NCI-H1417 (cell line): Measurements from ENCODE around the gene PHTF2.
A peak's percentile ranks its signal among the peaks of the same experiment; 100 is the strongest.

ENCODE experiments used
- DNase-seq, 3 experiments: peaks; one replicate each; lab custom pipeline; 2025; lab: John Stamatoyannopoulos, UW

Gene PHTF2

DNA sequence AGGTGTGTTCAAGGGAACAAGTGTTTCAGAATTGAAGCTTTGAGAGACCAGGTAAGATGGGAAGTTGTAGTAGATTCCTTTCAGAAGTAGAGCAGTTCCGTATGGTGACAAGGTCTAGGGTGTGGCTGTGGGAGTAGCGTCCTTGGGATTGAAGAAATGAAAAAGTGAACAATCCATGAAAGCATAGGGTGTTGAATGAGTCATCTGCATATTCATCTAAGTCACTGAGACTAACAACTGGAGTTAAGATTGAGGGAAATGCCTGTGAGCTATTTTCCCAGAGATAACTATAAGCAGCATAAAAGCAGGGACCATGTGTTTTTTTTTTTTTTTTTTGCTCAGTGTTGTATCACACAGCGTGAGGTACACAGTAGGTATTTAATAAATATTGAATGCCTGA lies 134.8 kb downstream of the PHTF2 start:
- DNase-seq, result no peak

DNA sequence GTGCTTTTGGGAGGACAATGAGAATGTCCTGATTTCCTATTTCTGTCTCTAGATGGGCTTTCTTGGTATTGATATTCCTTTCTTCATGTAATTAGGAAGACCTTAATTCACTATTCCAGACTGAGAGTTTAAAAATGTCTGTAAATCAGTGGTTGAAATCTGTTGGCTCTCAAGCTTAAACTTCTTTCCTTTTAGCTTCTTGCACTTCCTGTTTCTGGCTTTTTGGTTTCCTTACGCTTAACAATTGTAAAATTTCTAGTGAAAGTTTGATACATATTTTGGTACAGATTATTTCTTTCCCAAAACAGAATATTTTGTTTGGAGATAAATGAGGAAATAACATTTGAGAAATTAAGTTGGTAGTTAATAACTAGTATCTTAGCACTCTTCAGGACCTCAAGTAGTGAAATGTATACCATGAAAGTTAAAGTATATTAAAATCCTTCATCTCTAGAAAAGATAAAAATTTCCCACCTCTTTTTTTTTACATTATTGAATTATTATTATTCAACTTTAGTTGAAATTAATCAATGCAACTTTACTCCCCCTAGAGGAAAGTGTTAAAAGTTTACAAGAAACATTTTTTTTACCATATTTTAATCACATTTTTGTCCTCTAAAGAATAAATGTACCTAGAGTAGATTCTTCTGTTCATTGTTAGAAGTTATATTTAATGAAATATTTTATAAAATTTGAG lies 137.2 kb downstream of the PHTF2 start:
- DNase-seq, result peak in 1 of 3 experiments; percentile 16

DNA sequence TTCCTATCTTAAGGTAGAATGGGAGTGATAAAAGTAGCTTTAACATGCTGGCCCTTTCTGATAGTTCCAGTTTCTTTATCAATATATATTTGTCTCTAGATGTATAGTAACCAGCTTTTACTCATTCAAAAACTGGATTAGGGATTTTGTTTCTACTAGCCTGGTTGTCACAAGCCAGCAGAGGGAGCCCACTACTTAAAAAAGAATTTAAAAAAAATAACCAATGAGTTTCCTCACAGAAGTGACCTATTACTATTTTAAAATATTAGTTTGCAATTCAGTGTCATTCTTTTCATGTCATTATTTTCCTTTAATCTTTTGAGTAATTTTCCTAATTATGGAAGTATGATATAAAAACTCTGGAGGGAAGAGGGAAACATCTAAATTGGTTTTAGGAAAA lies 142.1 kb downstream of the PHTF2 start:
- DNase-seq, result peak; percentile 20 to 68 (median 51)

DNA sequence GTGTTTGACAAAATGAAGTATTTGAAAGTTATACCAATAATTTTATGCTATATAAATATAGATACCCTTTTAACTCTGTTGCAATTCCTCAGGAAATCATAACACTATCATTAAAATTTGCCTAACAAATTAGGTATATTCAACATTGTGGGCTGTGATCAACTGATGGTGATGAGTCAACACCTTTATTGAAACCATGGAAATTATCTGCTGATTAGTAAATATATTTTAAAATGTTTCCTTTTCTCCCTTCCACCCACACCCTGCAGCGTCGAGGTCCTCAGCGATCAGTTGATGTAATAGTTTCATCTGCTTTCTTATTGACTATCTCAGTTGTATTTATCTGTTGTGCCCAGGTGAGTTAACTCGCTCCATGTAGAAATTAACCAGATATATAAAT lies 143.9 kb downstream of the PHTF2 start:
- no peak for DNase-seq

DNA sequence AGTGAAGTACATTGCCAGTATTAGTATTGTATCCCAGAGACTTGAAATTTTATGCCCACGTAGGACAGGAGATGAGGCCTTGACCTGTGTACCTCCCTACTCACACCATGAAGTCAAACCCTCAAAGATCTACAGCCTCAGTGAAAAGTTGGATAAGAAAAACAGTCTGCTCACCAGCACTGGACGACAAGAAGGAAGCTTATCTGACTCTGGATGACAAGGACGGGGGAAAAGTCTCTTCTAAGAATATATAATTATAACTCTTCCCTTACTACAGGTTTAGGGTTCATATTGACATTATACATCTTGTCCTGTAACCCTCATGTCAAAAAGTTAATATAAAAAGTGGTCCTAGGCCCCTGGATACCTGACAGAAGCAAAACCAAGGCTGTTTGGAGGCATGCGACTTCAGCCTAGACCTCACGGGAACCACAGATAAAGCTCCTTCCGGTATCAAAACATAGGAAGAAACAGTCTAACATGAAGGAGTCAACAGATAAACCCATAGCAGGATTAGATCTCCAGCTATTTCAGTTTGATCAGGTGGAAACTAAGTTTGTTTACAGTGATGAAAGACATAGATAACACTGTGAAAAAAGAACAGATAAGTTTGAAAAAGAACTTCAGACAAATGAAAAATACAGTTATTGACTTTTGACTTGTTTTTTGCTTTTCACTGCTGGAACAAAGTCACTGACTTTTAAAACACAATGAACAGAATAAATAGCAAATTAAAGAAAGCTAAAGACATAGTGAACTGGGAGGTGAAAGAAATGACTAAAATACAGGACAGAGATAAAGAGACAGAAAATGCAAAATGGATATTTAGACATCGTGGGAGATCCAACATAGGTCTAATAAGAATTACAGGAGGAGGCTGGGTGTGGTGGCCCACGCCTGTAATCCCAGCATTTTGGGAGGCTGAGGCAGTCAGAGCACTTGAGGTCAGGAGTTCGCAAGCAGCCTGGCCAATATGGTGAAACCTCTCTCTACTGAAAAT lies 145.9 kb downstream of the PHTF2 start:
- DNase-seq, result no peak

DNA sequence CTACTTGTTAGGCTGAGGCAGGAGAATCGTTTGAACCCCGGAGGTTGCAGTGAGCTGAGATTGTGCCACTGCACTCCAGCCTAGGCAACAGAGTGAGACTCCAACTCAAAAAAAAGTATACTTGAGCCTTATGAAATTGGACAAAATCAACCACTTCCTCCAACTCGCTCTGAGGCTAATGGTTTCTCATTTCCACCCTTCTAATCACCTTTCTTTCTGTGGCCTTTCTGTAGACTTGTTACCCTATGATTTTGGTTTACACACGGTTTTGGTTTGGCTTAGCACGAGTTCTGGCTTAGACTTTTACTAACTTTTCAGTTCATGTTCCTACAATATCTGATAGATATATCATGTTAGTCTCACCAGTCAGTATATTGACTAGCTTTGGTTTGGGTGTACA lies 152.0 kb downstream of the PHTF2 start:
- no peak for DNase-seq

DNA sequence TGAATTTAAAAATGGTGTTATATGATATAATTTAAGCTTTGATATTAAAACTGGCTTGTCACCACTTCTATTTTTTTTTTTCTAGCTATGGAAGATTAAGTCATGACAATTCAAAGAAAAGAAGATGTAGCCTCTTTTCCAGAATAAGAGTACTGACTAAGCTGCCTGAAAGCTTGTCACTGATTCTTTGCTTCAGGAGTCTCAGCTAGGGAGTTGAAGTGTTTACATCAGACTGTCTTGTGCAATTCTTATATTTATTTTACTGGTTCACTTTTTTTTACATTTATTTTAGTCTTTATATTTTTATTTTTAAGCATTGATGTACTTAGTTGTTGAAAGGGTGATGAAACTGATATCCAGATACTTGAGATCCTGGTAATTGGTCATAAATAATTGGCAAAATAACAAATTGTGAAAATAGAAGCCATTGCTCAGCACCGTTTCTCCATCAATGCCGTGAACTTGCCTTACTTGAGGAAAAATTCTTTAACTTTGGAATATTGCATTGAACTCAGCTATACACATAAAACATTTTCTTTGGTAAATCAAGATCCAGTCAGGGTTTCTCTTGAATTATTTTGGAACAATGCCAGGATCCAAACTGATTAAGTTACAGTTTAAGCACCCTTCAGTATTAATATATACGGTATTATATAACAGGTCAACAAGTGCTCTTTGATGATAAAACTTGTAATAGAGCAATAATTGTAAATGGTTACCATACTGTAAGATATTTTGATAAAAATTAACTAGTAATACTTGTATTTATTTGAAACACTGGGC lies 156.4 kb downstream of the PHTF2 start:
- DNase-seq, result peak in 2 of 3 experiments; percentile 14 to 57

DNA sequence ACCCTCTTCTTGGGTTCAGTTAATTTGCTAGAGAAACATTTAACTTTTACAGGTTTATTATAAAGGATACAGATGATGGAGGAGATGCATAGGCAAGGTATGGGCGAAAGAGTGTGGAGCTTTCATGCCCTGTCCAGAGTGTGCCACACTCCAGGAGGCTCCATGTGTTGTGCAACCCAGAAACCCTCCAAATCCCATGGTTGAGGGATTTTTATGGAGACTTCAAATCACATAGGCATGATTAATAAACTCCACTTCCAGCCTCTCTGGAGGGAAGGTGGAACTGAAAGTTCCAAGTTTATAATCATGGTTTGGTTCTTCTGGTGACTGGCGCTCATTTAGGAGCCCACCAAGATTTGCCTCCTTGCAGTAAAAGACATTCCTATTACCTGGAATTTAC lies 159.9 kb downstream of the PHTF2 start:
- DNase-seq, result peak in 1 of 3 experiments; percentile 84

DNA sequence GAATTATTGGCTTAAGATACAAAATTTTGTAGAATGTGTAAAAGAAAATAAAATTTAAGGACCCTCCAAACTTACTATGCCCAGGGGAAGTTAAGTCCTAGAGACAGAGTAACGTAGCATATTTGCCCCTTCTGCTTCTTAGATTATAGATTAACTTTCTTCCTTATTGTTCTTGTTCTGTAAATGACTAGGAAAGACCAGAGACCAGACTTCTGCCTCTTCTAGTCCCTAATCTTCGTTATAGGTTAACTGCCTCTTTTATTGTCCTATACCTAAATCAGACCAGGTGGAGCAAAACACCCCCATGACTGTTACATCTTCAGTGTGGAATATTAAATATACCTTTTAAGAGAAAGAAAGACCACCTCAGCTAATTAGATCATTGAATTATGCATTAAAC lies 160.5 kb downstream of the PHTF2 start:
- DNase-seq, result no peak

DNA sequence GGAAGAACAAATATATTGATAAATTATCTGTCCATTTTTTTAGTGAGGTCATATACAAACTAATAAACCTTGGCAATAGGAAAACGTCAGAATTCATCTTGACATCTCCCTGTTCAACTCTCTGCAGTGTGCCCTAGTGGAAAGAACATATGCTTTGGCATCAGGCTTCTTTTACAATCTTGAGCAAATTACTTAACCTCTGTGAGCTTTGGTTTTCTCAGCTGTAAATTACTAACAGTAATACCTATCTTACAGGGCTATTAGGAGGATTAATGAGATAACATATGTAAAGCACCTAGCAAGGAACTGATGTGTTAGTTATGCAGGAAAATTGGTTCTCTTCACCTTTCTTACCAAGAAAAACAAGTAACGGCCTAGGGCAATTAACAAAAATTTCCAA lies 161.8 kb downstream of the PHTF2 start:
- DNase-seq, result no peak

DNA sequence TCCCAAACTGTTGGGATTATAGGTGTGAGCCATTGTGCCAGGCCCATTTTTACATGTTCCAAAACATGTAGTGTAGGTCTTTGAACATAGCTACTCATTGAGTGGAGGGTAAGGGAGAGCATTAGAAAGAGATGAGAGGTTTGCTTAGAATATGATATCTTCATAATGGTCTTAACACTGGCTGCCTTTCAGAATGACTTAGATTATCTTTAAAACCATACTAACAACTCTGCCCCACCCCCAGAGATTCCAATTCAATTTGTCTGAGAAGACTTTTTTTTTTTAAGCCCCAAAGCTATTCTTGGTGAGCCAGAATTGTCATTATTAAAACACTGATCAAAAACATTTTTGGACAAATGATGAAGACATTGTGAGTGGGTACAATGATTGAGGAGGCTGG lies 168.9 kb downstream of the PHTF2 start:
- DNase-seq, result no peak

DNA sequence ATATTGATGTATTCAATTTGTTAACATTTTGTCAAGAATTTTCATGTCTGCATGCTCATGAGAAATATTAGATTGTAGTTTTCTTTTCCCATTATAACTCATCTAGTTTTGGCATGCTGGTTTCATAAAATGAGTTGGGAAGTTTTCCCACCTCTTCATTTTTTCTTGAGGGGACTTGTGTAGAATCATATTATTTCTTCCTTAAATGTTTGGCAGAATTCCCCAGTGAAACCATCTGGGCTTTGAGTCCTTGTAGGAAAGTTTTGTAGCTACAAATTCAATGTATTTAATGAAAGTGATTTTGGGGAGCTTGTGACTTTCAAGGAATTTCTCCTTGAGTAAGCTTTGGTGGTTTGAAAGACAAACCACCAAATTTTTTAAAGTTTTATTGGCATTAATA lies 173.2 kb downstream of the PHTF2 start:
- no peak for DNase-seq

DNA sequence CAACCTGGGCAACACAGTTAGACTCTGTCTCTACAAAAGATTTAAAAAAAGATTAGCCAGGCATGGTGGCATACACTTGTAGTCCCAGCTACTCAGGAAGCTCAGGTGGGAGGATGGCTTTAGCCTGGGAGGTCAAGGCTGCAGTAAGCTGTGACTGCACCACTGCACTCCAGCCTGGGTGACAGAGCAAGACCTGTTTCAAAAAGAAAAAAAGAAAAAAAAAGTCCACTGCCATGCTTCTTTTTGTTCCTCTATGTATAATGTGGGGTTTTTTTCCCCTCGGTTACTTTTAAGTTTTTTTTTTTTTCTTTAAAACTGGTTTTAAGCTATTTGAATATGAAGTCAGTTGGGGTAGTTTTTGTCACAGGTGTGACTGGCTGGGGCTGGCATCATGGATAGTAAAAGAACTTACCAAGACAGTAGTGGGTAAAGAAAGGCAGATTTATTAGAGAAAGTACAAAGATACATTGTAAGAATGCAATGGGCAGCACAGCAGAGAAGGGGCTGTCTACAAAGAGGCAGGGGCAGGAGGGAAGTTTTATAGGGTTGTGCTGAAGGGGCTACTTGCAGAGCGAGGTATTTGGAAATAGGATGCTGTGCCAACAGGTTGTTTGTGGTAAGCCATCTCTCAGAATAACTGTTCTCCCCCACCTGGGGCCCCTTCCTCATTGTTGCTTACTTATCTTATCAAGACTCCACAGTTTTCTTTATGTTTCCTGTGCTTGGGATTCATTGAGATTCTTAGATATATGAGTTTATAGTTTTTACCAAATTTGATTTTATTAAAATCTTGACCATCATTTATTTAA lies 177.3 kb downstream of the PHTF2 start:
- no peak for DNase-seq

DNA sequence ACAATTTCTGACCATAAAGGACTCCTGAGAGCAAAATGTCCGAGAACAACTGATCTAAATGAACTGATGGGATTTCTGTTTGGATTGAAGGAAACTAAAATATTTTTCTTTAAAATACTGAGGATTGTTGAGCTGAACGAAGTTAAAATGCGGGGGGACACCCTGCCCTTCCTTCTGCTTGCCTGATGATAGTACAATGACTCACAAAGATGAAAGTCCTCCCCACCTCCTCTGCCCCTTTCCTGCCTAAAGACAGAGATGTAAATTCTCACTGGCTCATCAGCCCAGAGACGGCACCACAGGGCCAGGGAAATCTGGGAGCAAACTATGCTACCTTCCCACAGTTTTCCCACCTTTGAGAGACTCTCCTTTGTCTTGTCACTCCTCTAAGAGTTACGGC lies 180.6 kb downstream of the PHTF2 start:
- DNase-seq, result no peak

DNA sequence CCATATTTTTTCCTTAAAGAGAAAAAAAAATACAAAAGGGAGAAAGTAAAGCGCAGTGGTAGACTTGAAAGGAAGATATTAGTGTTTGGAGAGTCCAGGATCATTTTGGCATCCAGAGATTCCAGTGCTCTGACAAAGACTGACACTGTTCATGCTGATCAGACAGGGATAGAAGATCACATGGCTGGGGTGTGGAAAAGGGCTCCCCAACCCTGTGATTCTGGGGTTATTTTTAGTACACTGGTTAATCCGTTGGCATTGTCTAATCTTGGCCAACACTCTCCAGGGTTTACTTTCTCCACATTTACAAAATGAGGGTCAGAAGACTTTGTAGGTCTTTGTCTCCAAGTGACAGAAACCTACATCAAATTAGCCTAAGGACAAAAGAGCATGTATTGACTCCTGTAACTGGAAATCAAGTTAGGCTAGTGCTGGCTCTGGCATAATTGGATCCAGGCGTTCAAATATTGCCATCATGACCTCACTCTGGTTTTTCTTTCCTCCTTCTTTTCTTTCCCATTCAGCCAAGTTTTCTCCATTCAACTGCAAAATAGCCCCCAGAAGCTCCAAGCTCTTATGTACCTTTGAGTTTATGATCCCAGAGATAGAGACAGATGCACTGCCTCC lies 181.6 kb downstream of the PHTF2 start:
- DNase-seq, result no peak

DNA sequence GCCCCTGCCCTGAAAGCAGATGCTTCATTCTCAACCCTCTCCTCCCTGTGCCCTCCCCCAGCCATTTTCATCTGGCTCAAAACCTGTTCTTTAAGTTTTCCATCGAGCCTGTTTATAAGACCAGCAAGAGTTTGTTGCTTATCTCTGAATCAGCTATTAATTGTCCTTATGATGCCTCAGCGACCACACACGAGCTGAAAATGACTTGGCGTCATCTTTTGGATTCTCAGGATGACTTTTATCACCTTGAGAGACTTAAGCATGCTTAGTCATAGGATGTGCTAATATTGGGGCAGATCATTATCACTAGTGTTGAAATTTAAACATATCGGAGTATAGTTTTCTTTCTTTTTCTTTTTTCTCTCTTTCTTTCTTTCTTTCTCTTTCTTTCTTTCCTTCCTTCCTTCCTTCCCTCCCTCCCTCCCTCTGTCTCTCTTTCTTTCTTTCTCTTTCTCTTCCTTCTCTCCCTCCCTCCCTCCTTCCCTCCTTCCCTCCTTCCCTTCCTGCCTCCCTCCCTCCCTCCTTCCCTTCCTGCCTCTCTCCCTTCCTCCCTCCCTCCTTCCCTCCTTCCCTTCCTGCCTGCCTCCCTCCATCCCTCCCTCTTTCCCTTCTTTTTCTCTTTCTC lies 184.5 kb downstream of the PHTF2 start:
- no peak for DNase-seq

DNA sequence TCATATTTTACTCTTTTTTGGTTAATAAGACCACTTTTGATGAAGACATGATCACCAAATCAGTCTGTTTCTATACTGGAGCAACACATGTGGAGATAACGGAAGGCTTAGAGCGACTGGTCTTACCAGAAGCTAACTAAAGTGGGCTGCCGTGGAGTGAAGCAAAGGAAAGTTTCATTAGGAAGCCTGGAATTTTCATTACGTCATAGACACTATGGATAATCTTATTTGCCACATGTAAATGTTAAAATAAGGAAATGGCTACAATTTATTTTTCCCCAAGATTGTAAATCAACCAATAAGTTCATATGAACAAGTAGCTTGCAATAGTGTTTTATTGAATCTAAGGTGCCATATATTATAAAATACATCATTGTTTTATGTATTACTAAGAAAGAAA lies 185.4 kb downstream of the PHTF2 start:
- no peak for DNase-seq

DNA sequence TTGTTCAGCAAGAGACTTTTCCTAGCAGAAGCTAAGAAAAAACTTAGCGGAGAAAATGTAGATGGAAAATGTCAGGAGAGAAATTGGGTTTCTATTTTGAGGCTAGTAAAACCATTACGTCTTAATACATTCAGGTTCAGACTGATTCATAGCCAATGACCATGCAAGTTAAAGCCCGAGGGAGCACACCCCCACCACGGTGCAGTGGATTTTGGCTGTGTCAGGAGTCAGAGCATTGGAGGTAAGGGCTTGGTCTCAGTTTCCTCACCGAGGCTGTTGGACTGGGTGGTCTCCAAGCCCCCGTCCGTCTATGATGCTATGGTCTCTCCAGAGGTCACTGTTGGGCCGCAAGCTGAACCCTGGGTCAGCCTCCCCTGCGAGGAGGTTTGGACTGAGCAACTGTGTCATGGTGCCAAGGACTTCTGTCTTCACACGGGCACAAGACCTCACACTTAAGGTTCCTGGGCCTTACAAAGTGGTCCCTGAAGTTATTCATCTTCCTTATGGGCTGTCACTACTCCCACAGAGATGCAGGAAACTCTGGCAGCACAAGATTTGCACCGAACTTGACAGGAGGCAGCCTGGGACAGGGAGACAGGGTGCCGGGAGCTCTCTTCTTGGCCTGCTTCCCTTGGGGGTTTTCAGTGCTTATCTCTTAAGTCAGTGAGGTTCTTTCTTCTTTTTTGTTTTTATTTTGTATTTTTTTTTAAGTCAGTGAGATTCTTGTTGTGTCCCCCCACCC lies 186.8 kb downstream of the PHTF2 start:
- DNase-seq, result no peak

DNA sequence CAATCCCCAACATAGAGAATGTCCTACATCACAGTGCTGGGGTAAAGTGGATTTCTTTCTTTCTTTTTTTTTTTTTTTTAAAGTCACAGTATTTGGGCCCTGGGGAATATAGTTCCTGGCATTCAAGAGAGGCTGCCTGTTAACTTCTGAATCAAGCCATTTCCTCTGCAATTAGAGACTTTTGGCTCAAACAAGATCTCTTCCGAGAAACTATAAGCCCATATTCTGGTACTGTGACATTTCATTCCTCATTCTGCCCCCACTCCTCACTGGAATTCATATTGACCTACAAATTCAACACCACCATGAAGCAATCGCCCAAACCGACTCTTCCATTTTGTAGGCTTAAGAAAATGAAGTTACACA lies 187.4 kb downstream of the PHTF2 start:
- DNase-seq, result no peak

DNA sequence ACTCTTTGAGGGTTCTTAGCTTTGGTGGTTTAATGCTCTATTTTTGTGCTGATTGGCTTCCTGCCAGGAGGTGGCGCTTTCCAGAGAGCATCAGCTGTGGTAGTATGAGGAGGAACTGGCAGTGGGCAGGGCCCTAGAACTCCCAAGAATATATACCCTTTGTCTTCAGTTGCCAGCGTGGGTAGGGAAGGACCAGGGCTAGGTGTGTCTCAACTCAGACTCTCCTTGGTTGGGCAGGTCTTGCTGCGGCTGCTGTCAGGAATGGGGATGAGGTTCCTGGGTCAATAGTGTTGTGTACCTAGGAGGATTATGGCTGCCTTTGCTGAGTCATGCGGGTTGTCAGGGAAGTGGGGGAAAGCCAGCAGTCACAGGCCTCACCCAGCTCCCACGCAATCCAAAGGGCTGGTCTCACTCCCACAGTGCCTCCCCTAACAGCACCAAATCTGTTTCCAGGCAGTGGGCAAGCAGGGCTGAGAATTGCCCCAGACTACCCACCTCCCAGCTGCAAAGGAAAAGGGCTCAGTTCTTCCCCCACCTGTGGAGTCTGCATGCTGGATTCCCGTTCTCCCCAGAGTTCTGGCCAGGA lies 191.5 kb downstream of the PHTF2 start:
- peak in 1 of 3 experiments; percentile 9 for DNase-seq
